ENCODE results near the gene TTC9C.

GRCh38 chr11:62702246-62702645, 26.0 kb upstream of the TTC9C start:
- TF ChIP-seq EP300 (IDR thresholded peaks at IDR 0.05; ENCODE audit: borderline replicate concordance) (no peak), RAD21 (IDR thresholded peaks at IDR 0.05; ENCODE audit: low read depth) (no peak), CEBPB (IDR thresholded peaks at IDR 0.05) (no peak), FOXM1 (IDR thresholded peaks at IDR 0.05; ENCODE audit: borderline replicate concordance, low read depth) (no peak), MAX (IDR thresholded peaks at IDR 0.05) (no peak), CREB1 (IDR thresholded peaks at IDR 0.05; ENCODE audit: low read depth) (no peak), TAF1 (IDR thresholded peaks at IDR 0.05; ENCODE audit: low read depth) (no peak), REST (IDR thresholded peaks at IDR 0.05; ENCODE audit: low read depth) (no peak), TEAD4 (IDR thresholded peaks at IDR 0.05) (no peak), TCF12 (IDR thresholded peaks at IDR 0.05; ENCODE audit: low read depth) (no peak), NFIC (IDR thresholded peaks at IDR 0.05) (no peak), ZBTB7A (IDR thresholded peaks at IDR 0.05; ENCODE audit: low read depth) (no peak), USF1 (IDR thresholded peaks at IDR 0.05) (no peak)
